Astrocyte (in vitro differentiated cells and primary cell): ENCODE data around the gene PNKP.

Experiments
- EZH2 ChIP-seq: IDR thresholded peaks from 2 replicates; pipeline ENCODE4 v1.6.1; 2012; ENCODE audit warnings: mild to moderate bottlenecking, low read length, inconsistent platforms; ENCODE audit not compliant: insufficient read depth
- TF ChIP-seq, protein P1 (sequence below): IDR thresholded peaks from 2 replicates; pipeline ENCODE4 v1.5.1; 2011; ENCODE audit warnings: low read depth, mild to moderate bottlenecking, inconsistent platforms, low read length, moderate library complexity; ENCODE audit not compliant: insufficient read depth

- TF ChIP-seq, protein P1, sequence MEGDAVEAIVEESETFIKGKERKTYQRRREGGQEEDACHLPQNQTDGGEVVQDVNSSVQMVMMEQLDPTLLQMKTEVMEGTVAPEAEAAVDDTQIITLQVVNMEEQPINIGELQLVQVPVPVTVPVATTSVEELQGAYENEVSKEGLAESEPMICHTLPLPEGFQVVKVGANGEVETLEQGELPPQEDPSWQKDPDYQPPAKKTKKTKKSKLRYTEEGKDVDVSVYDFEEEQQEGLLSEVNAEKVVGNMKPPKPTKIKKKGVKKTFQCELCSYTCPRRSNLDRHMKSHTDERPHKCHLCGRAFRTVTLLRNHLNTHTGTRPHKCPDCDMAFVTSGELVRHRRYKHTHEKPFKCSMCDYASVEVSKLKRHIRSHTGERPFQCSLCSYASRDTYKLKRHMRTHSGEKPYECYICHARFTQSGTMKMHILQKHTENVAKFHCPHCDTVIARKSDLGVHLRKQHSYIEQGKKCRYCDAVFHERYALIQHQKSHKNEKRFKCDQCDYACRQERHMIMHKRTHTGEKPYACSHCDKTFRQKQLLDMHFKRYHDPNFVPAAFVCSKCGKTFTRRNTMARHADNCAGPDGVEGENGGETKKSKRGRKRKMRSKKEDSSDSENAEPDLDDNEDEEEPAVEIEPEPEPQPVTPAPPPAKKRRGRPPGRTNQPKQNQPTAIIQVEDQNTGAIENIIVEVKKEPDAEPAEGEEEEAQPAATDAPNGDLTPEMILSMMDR: no peak
- TF ChIP-seq EZH2: no peak
Observed at GRCh38 chr19:49884109-49884508, 16.7 kb upstream of the PNKP start.
